Ammon's horn (tissue), 1 donor: ENCODE results near the gene ING1.
"Not testable (repeated sequence)": the region's sequence is repeated elsewhere in the genome, so short reads cannot be mapped to it uniquely, and the experiment has no call there.

Source experiments
- DNase-seq: peaks from one replicate; pipeline ENCODE4 v3.0.0-alpha.2; 2016; ENCODE audit warnings: low spot score

Gene ING1

GRCh38 chr13:110715395-110716246 lies 2.1 kb downstream of the ING1 start:
- peak; percentile 100 for DNase-seq

DNA sequence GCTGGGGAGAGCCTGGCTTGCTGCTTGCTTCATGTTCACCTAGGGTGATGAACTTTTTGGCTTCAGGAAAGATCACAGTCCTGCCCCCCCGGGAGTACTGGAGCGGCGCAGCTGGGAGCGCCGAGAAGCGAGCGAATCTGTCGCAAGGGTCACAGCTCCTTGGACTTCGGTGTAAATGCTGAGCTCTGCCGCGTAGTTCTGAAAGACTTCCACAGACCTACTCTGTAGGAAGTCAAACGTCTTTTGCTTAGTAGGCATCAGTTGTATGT lies 2.7 kb downstream of the ING1 start:
- DNase-seq: peak; percentile 34

DNA sequence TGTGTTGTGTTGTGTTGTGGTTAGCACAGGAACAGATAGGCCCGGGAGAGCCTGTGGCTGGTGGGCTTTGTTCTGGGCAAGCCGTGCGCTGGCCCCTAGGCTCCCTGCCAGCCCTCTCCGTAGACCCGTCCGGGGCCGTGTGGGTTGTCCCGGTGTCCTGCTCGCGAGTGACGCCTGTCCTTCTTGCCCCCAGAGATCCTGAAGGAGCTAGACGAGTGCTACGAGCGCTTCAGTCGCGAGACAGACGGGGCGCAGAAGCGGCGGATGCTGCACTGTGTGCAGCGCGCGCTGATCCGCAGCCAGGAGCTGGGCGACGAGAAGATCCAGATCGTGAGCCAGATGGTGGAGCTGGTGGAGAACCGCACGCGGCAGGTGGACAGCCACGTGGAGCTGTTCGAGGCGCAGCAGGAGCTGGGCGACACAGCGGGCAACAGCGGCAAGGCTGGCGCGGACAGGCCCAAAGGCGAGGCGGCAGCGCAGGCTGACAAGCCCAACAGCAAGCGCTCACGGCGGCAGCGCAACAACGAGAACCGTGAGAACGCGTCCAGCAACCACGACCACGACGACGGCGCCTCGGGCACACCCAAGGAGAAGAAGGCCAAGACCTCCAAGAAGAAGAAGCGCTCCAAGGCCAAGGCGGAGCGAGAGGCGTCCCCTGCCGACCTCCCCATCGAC lies 5.7 kb downstream of the ING1 start:
- DNase-seq: no peak

GRCh38 chr13:110722971-110723370 lies 9.5 kb downstream of the ING1 start:
- DNase-seq: no peak

GRCh38 chr13:110723598-110723997 lies 10.1 kb downstream of the ING1 start:
- DNase-seq: no peak

DNA sequence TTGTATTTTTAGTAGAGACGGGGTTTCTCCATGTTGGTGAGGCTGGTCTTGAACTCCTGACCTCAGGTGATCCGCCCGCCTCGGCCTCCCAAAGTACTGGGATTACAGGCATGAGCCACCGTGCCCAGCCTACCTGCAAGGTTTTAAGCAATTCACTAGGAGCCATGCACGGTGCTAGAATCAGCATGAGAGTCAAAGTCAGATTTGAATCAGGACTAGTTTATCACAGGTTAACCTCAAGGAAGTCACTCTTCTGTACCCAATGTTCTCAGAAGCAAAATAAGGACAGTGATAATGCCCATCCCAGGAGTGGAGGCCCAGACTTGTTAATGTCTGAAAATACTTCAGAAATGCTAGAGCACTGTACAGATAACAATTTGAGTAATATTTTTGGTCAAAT lies 12.7 kb downstream of the ING1 start:
- not testable (repeated sequence) for DNase-seq

GRCh38 chr13:110726726-110727125 lies 13.2 kb downstream of the ING1 start:
- DNase-seq: no peak

GRCh38 chr13:110731072-110731471 lies 17.6 kb downstream of the ING1 start:
- no peak for DNase-seq

DNA sequence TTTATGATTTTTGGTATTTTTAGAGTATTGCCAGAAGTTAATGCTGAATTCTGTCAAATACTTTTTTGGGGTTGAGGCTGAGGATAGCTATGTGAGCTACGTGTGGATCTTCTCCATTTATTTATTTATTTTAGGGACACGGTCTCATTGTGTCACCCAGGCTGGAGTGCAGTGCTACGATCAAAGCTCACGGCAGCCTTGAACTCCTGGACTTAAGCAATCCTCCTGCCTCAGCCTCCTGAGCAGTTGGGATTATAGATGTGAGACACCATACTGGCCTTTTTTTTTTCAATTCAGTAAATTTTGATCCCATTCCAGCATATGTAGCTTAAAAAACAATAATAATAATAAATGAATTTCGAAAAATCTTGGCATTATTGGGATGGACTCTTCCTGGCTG lies 21.1 kb downstream of the ING1 start:
- DNase-seq: no peak

DNA sequence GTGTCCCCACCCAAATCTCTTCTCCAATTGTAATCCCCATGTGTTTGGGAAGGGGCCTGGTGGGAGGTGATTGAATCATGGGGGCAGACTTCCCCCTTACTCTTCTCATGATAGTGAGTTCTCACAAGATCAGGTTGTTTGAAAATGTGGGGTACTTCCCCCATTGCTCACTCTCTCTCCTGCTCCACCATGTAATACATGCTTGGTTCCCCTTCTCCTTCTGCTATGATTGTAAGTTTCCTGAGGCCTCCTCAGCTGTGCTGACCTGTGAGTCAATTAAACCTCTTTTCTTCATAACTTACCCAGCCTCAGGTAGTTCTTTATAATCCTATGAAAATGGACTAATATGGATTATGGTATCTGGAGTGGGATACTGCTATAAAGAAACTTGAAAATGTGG lies 24.1 kb downstream of the ING1 start:
- no peak for DNase-seq

- DNase-seq: no peak
These were observed 30.2 kb downstream of the ING1 start for GRCh38 chr13:110743687-110744086.

GRCh38 chr13:110746438-110746837 lies 32.9 kb downstream of the ING1 start:
- DNase-seq: no peak

DNA sequence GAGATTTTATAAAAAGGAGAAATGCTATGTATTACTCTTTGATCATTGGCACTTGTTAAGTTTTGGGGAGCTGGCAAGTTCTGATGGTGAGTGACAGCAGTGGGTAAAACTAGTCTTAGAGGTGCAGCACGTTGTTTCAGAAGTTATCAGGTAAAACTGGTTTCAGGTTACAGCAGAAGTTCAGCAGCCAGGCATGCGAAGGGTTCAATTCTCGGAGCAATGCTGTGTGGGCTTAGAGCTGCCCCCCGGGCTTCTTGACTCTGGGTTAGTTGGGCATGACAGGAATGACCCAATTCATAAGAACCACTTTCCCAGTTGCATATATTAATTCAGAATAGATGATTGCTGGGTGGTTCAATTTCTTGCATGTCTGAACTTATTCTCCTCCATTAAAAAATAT lies 34.8 kb downstream of the ING1 start:
- no peak for DNase-seq

GRCh38 chr13:110756219-110756631 lies 42.7 kb downstream of the ING1 start:
- DNase-seq: no peak

GRCh38 chr13:110757296-110757695 lies 43.8 kb downstream of the ING1 start:
- DNase-seq: no peak

- no peak for DNase-seq
These were observed 44.8 kb downstream of the ING1 start for GRCh38 chr13:110758195-110758805.

GRCh38 chr13:110759710-110760109 lies 46.2 kb downstream of the ING1 start:
- no peak for DNase-seq

DNA sequence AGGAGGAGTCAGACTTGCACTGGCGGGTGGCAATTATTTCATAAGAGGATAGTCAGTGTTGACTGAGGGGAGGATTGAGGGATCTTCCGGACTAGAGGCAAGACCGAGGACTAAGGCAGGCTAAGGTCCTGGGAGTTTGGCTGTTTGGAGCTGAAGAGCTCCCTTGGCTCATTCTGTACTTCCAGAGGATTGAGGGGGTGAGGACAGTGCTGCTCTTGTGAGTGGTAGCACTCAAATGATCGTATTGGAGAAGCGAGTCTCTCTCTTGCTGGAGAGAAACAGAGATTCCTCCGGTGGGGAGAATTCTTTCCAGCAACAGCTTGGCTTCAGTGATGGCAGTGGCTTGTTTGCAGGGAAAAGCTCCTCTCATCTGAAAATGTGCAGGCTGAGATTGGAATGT lies 47.1 kb downstream of the ING1 start:
- DNase-seq: no peak

GRCh38 chr13:110766671-110767430 lies 53.4 kb downstream of the ING1 start:
- DNase-seq: peak; percentile 5

GRCh38 chr13:110767476-110767875 lies 54.0 kb downstream of the ING1 start:
- DNase-seq: no peak

GRCh38 chr13:110769097-110769496 lies 55.6 kb downstream of the ING1 start:
- no peak for DNase-seq

- no peak for DNase-seq
These were observed 57.2 kb downstream of the ING1 start for GRCh38 chr13:110770678-110771077.

DNA sequence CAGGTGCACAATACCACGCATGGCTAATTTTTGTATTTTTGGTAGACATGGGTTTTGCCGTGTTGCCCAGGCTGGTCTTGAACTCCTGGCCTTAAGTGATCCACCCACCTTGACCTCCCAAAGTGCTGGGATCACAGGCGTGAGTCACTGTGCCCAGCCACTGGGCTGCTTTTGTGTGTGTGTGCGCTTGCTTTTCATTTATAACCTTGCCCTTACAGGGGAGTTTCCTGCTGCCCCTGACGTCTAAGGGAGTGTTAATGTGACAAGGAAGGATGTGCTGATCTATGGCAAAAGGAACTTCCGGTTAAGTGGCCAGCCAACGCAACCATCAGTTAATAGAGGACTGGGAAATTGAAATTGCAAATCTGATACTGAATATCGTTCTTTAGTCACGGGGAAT lies 57.7 kb downstream of the ING1 start:
- no peak for DNase-seq
